K562 (cell line): ENCODE results near the gene LRRK2. TPM values are rescaled to one million over a fixed set of nuclear protein-coding genes. Genes with fewer than 3 reads are reported as not detected.

Experiments used
- ATAC-seq: fragments of 200-7000 bp; cut with Tn5 transposase; 3 replicates; pipeline ENCODE4 v1.9.1; 2020; ENCODE audit warnings: moderate library complexity
- BruUV-seq: library from RNA; stranded (reverse); fragments of 400-500 nt; replicated peaks from 2 replicates; lab custom pipeline; 2021; lab: Mats Ljungman, UMichigan
- CTCF ChIA-PET: fragments of 300-600 bp; formaldehyde crosslinking; extraction: SDS; loops from one replicate; lab custom pipeline; 2021; ENCODE audit warnings: low intra/inter-chr PET ratio; lab: Yijun Ruan, JAX
- POLR2A ChIA-PET: fragments of 300-600, 350-650 bp; sonication (Branson Sonifier 250); formaldehyde crosslinking; extraction: SDS; loops from one replicate; lab custom pipeline; 2021; ENCODE audit warnings: antibody characterized with exemption, inconsistent platforms; lab: Yijun Ruan, JAX
- DNase-seq, 4 experiments: peaks; one replicate each; pipeline versions ENCODE4 v3.0.0 to v3.0.0-alpha.2; 2011 to 2018; ENCODE audit warnings: low spot score in 3 of 4, mixed read lengths in 3 of 4; ENCODE audit errors: extremely low read depth in 1 of 4
- FAIRE-seq: peaks from 2 replicates; lab custom pipeline; 2011; peaks lifted over from hg19 to GRCh38; lab: Jason Lieb, UNC
- H2AFZ ChIP-seq: 2 replicates; pipeline ENCODE4 v1.6.0; 2011; ENCODE audit warnings: low read depth, low read length, control low read depth, inconsistent platforms
- H3K27ac ChIP-seq: fragments of 200-600 bp; 3 replicates; pipeline ENCODE4 v1.8.0; 2011; ENCODE audit warnings: low read depth, mild to moderate bottlenecking, control low read depth, inconsistent platforms, low read length, moderate library complexity, mixed read lengths; ENCODE audit errors: extremely low read depth
- H3K27me3 ChIP-seq, 2 experiments: fragments of 300-600 bp in 1 of 2; 2 replicates in 1 of 2; 3 replicates in 1 of 2; pipeline versions ENCODE4 v1.6.0 to v1.8.0; 2011; ENCODE audit warnings: inconsistent platforms in 2 of 2, low read length in 2 of 2, mild to moderate bottlenecking in 1 of 2, mixed read lengths in 1 of 2, moderate library complexity in 1 of 2; ENCODE audit not compliant: control insufficient read depth in 2 of 2, insufficient read depth in 2 of 2
- H3K36me3 ChIP-seq: fragments of 300-600 bp; 3 replicates; pipeline ENCODE4 v1.8.0; 2011; ENCODE audit warnings: mild to moderate bottlenecking, low read length, inconsistent platforms; ENCODE audit not compliant: control insufficient read depth, insufficient read depth
- H3K4me1 ChIP-seq, 2 experiments: fragments of 200-600 bp in 1 of 2; replicated peaks in 1 of 2; 2 replicates in 1 of 2; 3 replicates in 1 of 2; pipeline versions ENCODE4 v1.5.1 to v1.8.0; 2011; ENCODE audit warnings: inconsistent platforms in 2 of 2, low read length in 2 of 2, mild to moderate bottlenecking in 1 of 2, mixed read lengths in 1 of 2, moderate library complexity in 1 of 2; ENCODE audit not compliant: control insufficient read depth in 2 of 2, insufficient read depth in 2 of 2
- H3K4me2 ChIP-seq: 2 replicates; pipeline ENCODE4 v1.6.1; 2011; ENCODE audit warnings: low read length, control low read depth, inconsistent platforms, mixed read lengths; ENCODE audit not compliant: insufficient read depth
- H3K4me3 ChIP-seq: fragments of 200-600 bp; sonication (generic), shearing (Covaris generic); 2 replicates; pipeline ENCODE4 v1.5.1; 2016; ENCODE audit warnings: control low read depth, inconsistent platforms
- H3K79me2 ChIP-seq: fragments of 200-600 bp; 3 replicates; pipeline ENCODE4 v1.8.0; 2011; ENCODE audit warnings: low read length, inconsistent platforms; ENCODE audit not compliant: control insufficient read depth, insufficient read depth
- H3K9ac ChIP-seq, 2 experiments: 2 replicates each; pipeline versions ENCODE4 v1.6.0 to v1.6.1; 2011; ENCODE audit warnings: low read depth in 2 of 2, low read length in 2 of 2, control low read depth in 1 of 2, inconsistent platforms in 1 of 2, mild to moderate bottlenecking in 1 of 2, mixed read lengths in 1 of 2; ENCODE audit not compliant: insufficient read depth in 1 of 2
- H3K9me1 ChIP-seq: one replicate; pipeline ENCODE4 v1.6.0; 2011; ENCODE audit warnings: inconsistent platforms, mild to moderate bottlenecking, low read length, moderate library complexity; ENCODE audit not compliant: control insufficient read depth, insufficient read depth
- H3K9me3 ChIP-seq: replicated peaks from 2 replicates; pipeline ENCODE4 v1.5.1; 2011; ENCODE audit warnings: low read depth, low read length, inconsistent platforms; ENCODE audit not compliant: control insufficient read depth, insufficient read depth
- H4K20me1 ChIP-seq: replicated peaks from 2 replicates; pipeline ENCODE4 v1.6.1; 2011; ENCODE audit warnings: low read length, inconsistent platforms, mixed read lengths; ENCODE audit not compliant: control insufficient read depth, insufficient read depth
- C11orf30 ChIP-seq: fragments of 450-650 bp; IDR thresholded peaks from 2 replicates; pipeline ENCODE4 v1.6.1; 2016; ENCODE audit warnings: low read depth, mild to moderate bottlenecking
- CHD1 ChIP-seq: fragments of 200-600 bp; sonication (generic); IDR thresholded peaks from one replicate; pipeline ENCODE4 v1.6.1; 2012; ENCODE audit warnings: mild to moderate bottlenecking, moderate library complexity, low read length, inconsistent platforms
- HOXB6 ChIP-seq: fragments of 250-450 bp; sonication (Bioruptor Pico); IDR thresholded peaks from 2 replicates; pipeline ENCODE4 v1.5.1; 2022; ENCODE audit warnings: mild to moderate bottlenecking, borderline replicate concordance
- IRF2 ChIP-seq: sonication (generic); formaldehyde crosslinking; IDR thresholded peaks from 2 replicates; pipeline ENCODE4 v1.8.1; 2022; ENCODE audit warnings: mild to moderate bottlenecking, missing genetic modification reagents
- MAFF ChIP-seq: IDR thresholded peaks from 2 replicates; pipeline ENCODE4 v1.6.1; 2012; ENCODE audit warnings: low read length, improper control_type of control experiment
- MAFG ChIP-seq: fragments of 450-650 bp; conservative IDR thresholded peaks from 2 replicates; pipeline ENCODE4 v1.6.1; 2016; ENCODE audit warnings: missing genetic modification characterization, missing compliant biosample characterization
- MAFK ChIP-seq: IDR thresholded peaks from 2 replicates; pipeline ENCODE4 v1.6.1; 2011; ENCODE audit warnings: low read length, improper control_type of control experiment
- SIN3B ChIP-seq: fragments of 450-650 bp; IDR thresholded peaks from 2 replicates; pipeline ENCODE4 v1.6.1; 2017; ENCODE audit warnings: low read depth, mild to moderate bottlenecking, moderate library complexity
- ZNF311 ChIP-seq: fragments of 250-450 bp; sonication (Bioruptor Pico); IDR thresholded peaks from 2 replicates; pipeline ENCODE4 v1.4.0; 2020; ENCODE audit warnings: mild to moderate bottlenecking, moderate library complexity
- ZNF316 ChIP-seq: fragments of 450-650 bp; IDR thresholded peaks from 2 replicates; pipeline ENCODE4 v1.6.1; 2016
- WGBS: fragments of 100-300 bp; shearing (Covaris generic); methylation state at CpG from one replicate; pipeline ENCODE4 v1.1.6; 2016; ENCODE audit warnings: low coverage, mixed read lengths; ENCODE audit not compliant: insufficient coverage; ENCODE audit errors: missing lambda C conversion rate; 5-methylcytosine and 5-hydroxymethylcytosine counted together
- in situ Hi-C: fragments of 300-500 bp; cut with MboI; formaldehyde crosslinking; loops from 4 replicates; pipeline ENCODE4 v1.15.0; 2018; ENCODE audit warnings: inconsistent platforms, mixed read lengths
- intact Hi-C: fragments of 100-400 bp; cut with micrococcal nuclease; formaldehyde crosslinking; loops from 2 replicates; pipeline ENCODE4 v1.14.2; 2022
- polyA plus RNA-seq, 8 experiments: library from polyadenylated mRNA; depleted of rRNA in 4 of 8; stranded (reverse) in 5 of 8; unstranded in 3 of 8; fragments of >200 nt; fragmentation: Nextera tagmentation in 2 of 8; fragmentation: Illumina TruSeq in 1 of 8; extraction: Ambion mirVana in 2 of 8; extraction: Trizol in 1 of 8; gene quantifications; 2 replicates each; pipeline versions ENCODE4 v1.2.1 to v1.2.3, GENCODE V29; 2011 to 2014; ENCODE audit warnings: inconsistent platforms in 1 of 8, missing spikeins in 1 of 8
- total RNA-seq, 7 experiments: library from RNA; depleted of rRNA in 6 of 7; stranded (reverse); fragments of >200 nt in 6 of 7; fragmentation: Illumina TruSeq in 2 of 7; extraction: Trizol in 2 of 7; gene quantifications; 2 replicates each; pipeline versions ENCODE4 v1.2.1 to v1.2.3, GENCODE V29; 2011 to 2021; ENCODE audit warnings: low replicate concordance in 1 of 7
- TF ChIP-seq, protein P1 (sequence below): fragments of 450-650 bp; IDR thresholded peaks from one replicate; pipeline ENCODE4 v1.6.1; 2018; ENCODE audit warnings: mild to moderate bottlenecking, moderate library complexity; ENCODE audit not compliant: partially characterized antibody

LRRK2 gene
- total and polyA plus RNA-seq, 9 of the 15 experiments (the other 6 are each of a cell fraction or from before 2014, with no cell fraction given): 0.03 to 0.89 (median 0.31) TPM

DNA sequence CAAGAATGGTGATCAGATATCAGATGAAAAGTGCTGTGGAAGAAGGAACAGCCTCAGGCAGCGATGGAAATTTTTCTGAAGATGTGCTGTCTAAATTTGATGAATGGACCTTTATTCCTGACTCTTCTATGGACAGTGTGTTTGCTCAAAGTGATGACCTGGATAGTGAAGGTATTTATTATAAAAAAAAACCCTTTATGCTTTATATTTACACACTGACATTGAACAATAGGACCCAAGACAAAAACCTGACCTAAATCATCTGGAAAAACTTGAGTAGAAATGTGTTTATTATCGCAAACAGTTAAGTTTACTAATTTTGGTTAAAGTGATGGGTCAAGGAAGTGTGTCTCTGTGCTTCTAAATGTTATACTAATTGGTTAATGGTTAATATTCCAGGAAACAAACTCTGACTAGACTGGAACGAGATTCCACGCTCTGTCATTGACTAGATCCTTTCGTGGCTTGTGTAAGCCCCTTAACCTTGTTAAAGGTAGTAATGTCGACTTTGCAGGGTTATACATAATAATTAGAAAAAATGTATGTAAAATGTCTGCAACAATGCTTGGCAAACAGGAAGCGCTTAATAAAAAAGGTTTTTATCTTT, 62.7 kb downstream of the LRRK2 start (continued):
- TF ChIP-seq C11orf30 (no peak), SIN3B (no peak)

DNA sequence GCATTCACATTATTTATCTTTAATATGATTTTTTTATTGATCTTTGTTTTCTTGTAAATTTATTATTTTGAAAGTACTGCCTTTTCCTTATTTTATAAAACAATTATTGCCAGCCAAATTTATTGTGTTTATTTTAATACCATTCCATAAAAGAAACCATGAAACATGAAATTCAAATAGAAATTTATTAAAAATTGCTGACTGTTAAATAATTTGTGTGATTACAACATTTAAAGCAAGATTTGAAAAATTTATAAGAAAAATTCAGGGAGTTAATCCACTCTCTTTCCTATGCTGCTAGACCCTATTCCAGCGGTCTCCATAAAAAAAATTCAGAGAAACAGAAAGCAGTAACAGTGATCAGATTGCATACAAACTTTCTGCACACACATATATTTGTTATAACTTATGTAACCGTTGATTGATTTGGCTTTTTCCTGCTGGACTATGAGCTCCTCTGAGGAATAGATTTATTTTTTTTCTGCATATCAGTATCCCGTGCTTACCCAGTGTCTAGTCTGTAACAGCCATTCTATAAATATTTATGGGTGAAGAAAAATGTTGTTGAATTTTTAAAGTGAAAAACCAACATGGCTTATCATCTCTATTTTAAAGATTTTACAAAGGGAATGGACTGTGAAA, 68.1 kb downstream of the LRRK2 start:
- POLR2A ChIA-PET: no interaction called here
- no peak for ATAC-seq
- no peaks in the 10 kb centered on the region for H3K79me2 ChIP-seq
- no peak for DNase-seq
- no peak overlapping the region for H3K27ac ChIP-seq
- intact Hi-C loops: no loop called here
- no peaks in the 10 kb centered on the region for H3K4me1 ChIP-seq
- TF ChIP-seq CHD1 (no peak), MAFF (peak; percentile 30; the same call in 1 of the 2 replicates), IRF2 (CRISPR knock-in tag) (no peak), ZNF316 (peak; percentile 83), ZNF311 (CRISPR knock-in tag) (no peak), HOXB6 (CRISPR knock-in tag) (no peak), C11orf30 (peak; percentile 64), MAFK (peak; percentile 43; the same call in 1 of the 2 replicates), MAFG (tag) (peak; percentile 43; the same call in 1 of the 2 replicates)
- TF ChIP-seq, protein P1, sequence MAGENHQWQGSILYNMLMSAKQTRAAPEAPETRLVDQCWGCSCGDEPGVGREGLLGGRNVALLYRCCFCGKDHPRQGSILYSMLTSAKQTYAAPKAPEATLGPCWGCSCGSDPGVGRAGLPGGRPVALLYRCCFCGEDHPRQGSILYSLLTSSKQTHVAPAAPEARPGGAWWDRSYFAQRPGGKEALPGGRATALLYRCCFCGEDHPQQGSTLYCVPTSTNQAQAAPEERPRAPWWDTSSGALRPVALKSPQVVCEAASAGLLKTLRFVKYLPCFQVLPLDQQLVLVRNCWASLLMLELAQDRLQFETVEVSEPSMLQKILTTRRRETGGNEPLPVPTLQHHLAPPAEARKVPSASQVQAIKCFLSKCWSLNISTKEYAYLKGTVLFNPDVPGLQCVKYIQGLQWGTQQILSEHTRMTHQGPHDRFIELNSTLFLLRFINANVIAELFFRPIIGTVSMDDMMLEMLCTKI: no peak
- no peaks in the 10 kb centered on the region for H3K9me1 ChIP-seq
- 2% methylated on average over 3 of the region's 3 CpGs for WGBS
- no peak overlapping the region for H3K4me2 ChIP-seq
- H3K9ac ChIP-seq: no peak overlapping the region
- H3K9me3 ChIP-seq: no peaks in the 10 kb centered on the region
- H3K27me3 ChIP-seq: no peaks in the 10 kb centered on the region
- no peak for FAIRE-seq
- H3K4me3 ChIP-seq: no peak overlapping the region
- no TSS peak for BruUV-seq
- CTCF ChIA-PET: no interaction called here
- no peaks in the 10 kb centered on the region for H4K20me1 ChIP-seq
- in situ Hi-C loops: no loop called here
- no peaks in the 10 kb centered on the region for H3K36me3 ChIP-seq
- no peak overlapping the region for H2AFZ ChIP-seq
